Articular chondrocyte of knee joint (primary cell): ENCODE results near the gene SKA3. TPM values are rescaled to one million over a fixed set of nuclear protein-coding genes. Genes with fewer than 3 reads are reported as not detected.

Source experiments
- small RNA-seq: library from RNA; depleted of rRNA; stranded (forward); fragments of <200 nt; gene quantifications from one replicate; pipeline ENCODE3, GENCODE V24; 2012
- total RNA-seq: library from RNA; depleted of rRNA; stranded (reverse); fragments of >200 nt; gene quantifications from 2 replicates; pipeline ENCODE4 v1.2.3, GENCODE V29; 2012

Gene SKA3
- total RNA-seq: 15.4 and 20.2 TPM in 2 replicates

GRCh38 chr13:21176215-21176981, at the start of gene SKA3, which contains the start of gene MRPL57:
Gene SKA3 (minus strand): TSS chr13:21176552. CDS start chr13:21176477, 75 bp downstream.
Gene MRPL57 (plus strand): TSS chr13:21176658. CDS start chr13:21176917, 259 bp downstream.

Small RNAs within 50 kb of the gene (small RNA-seq; reads per million reads assigned to genes)
- gene AL158032.1 (not detected), gene RF00086 (not detected), gene RF02116 (not detected)

Other genes starting within 250 kb of the SKA3 start
- 36.4 and 39.3 TPM in 2 replicates for gene LATS2, start 115.0 kb downstream of the SKA3 start, total RNA-seq
- 48.1 and 55.1 TPM in 2 replicates for gene SAP18, start 36.4 kb downstream of the SKA3 start, total RNA-seq
- 9.0 and 10.3 TPM in 2 replicates for gene MRPL57, start 106 bp upstream of the SKA3 start, total RNA-seq